ENCODE data around the gene DPY19L2.
"Not testable (repeated sequence)": the region's sequence is repeated elsewhere in the genome, so short reads cannot be mapped to it uniquely, and the experiment has no call there.

Gene DPY19L2

GRCh38 chr12:63656407-63656806, 11.9 kb downstream of the DPY19L2 start:
- not testable (repeated sequence) for DNase-seq

DNA sequence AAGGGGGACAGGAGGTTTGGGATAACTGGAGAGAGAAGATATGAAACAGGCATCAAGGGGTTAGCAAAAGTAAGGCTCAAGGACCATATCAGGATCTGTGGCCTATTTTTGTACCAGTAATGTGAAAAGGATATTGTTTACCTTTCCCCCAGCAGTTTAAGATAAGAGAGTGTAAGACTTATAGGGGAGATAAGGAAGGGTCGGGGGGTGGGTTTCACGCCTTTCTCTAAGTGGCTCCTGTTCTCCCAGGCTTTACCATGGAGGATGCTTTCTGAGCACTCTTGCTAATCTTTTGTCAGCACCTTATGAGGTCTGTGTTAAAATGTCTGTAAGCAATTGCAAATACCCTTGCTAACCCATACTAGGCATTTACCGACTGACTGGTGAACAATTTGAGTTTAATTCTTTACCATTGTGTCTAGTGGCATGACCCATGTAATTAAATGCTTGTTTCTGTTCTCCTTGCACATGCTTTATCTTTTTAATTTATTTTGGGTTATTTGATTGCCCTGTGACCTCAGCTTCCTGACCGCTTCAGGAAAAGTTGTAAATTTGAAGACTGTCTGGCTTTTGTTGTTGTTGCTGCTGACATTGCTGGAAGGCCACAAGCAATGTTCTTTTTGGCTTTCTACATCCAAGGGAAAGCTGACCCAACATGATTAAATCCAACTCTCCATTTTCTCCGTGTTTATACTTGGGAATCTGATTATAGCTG, 12.6 kb downstream of the DPY19L2 start:
- not testable (repeated sequence) for DNase-seq

- DNase-seq = not testable (repeated sequence)
Measured at GRCh38 chr12:63654481-63654880, 13.8 kb downstream of the DPY19L2 start.

DNA sequence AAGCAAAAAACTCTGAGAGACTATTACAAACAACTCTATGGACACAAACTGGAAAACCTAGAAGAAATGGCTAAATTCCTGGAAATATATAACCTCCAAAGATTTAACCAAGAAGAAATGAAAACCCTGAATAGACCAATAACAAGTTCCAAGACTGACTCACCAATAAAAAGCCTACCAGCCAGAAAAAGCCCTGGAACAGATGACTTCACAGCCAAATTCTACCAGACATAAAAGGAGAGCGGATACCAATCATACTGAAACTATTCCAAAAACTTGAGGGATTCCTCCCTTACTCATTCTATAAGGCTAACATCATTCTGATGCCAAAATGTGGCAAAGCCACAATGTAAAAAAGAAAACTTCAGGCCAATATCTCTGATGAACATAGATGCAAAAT, 18.8 kb downstream of the DPY19L2 start:
- DNase-seq = not testable (repeated sequence)

GRCh38 chr12:63643381-63644140, 24.7 kb downstream of the DPY19L2 start:
- DNase-seq = not testable (repeated sequence)

DNA sequence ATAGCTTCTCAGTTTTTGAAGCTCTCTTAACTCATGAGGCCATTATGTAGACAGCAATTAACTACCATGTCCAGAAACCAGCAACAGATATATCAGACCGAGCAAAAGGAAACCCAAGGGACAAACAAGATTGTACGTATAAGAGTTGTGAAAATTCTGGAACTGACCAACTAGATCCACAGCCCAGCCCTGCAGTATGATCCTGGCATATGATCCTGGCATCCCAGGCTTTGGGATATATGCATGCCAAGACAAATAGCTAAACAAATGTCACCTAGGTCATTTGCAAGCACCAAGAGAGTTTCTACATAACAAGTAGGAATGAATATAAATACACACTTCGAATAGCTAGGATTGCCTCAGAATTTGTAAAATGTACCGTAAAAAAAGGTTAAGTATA, 44.0 kb downstream of the DPY19L2 start:
- DNase-seq = not testable (repeated sequence)

- DNase-seq = not testable (repeated sequence)
Measured at GRCh38 chr12:63615544-63615943, 52.7 kb downstream of the DPY19L2 start.

DNA sequence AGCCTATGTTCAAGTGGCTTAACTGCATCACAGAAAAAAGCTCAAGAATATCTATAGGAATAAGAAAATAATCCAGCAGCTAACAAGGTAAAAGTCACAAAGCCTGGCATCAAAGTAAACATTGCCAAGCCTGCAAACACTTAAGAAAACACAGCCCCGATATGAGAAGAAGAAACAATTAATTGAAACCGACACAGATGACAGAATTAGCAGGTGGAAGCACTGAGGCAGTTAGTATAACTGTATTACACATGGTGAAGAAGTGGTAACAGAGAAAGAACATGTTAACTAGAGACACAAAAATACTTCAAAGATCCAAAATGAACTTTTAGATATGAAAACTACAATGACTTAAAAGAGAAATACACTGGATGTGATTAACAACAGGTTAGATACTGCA, 57.0 kb downstream of the DPY19L2 start:
- DNase-seq = not testable (repeated sequence)

- not testable (repeated sequence) for DNase-seq
Measured at GRCh38 chr12:63609281-63609680, 59.0 kb downstream of the DPY19L2 start.

GRCh38 chr12:63604985-63605384, 63.3 kb downstream of the DPY19L2 start:
- not testable (repeated sequence) for DNase-seq

GRCh38 chr12:63594828-63595227, 73.5 kb downstream of the DPY19L2 start:
- not testable (repeated sequence) for DNase-seq

- DNase-seq = not testable (repeated sequence)
Measured at GRCh38 chr12:63584426-63584825, 83.9 kb downstream of the DPY19L2 start.

GRCh38 chr12:63583289-63583688, 85.0 kb downstream of the DPY19L2 start:
- not testable (repeated sequence) for DNase-seq

DNA sequence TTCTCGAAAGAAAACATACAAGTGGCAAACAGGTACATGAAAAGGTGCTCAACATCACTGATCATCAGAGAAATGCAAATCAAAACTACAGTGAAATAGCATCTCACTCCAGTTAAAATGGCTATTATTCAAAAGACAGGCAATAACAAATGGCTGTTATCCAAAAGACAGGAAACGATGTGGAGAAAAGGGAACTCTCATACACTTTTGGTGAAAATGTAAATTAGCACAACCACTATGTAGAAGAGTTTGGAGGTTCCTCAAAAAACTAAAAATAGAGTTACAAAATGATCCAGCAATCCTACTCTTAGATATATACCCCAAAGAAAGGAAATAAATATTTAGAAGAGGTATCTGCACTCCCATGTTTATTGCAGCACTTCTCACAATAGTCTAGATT, 90.7 kb downstream of the DPY19L2 start:
- not testable (repeated sequence) for DNase-seq

DNA sequence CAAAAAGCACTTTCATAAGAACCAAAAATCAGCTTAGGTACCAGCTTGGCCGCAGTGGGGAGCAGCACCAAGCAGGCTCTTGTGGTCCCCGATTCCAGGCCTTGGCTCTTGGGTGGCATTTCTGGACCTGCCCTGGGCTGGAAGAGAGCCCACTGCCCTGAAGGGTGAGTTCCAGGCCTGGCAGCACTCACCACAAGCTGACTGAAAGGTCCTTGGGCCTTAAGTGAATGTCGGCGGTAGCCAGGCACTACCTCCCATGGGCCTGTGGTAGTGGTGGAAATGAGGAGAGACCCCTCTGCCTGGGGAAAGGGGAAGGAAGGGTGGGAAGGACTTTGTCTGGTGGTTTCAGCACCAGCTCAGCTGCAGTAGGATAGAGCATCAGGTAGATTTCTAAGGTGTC, 96.3 kb downstream of the DPY19L2 start:
- not testable (repeated sequence) for DNase-seq

GRCh38 chr12:63558445-63558844, 109.8 kb downstream of the DPY19L2 start:
- DNase-seq = not testable (repeated sequence)

DNA sequence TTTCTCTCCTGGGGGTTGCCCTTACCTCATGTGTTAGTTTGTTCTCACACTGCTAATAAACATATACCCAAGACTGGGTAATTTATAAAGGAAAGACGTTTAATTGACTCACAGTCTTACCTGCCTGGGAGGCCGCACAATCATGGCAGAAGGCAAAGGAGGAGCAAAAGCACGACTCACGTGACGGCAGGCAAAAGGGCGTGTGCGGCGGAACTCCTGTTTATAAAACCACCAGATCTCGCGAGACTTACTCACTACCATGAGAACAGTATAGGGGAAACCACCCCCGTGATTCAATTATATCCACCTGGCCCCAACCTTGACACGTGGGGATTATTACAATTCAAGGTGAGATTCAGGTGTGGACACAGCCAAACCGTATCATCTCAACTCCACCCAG, 116.9 kb downstream of the DPY19L2 start:
- not testable (repeated sequence) for DNase-seq

GRCh38 chr12:63549034-63549433, 119.3 kb downstream of the DPY19L2 start:
- not testable (repeated sequence) for DNase-seq

DNA sequence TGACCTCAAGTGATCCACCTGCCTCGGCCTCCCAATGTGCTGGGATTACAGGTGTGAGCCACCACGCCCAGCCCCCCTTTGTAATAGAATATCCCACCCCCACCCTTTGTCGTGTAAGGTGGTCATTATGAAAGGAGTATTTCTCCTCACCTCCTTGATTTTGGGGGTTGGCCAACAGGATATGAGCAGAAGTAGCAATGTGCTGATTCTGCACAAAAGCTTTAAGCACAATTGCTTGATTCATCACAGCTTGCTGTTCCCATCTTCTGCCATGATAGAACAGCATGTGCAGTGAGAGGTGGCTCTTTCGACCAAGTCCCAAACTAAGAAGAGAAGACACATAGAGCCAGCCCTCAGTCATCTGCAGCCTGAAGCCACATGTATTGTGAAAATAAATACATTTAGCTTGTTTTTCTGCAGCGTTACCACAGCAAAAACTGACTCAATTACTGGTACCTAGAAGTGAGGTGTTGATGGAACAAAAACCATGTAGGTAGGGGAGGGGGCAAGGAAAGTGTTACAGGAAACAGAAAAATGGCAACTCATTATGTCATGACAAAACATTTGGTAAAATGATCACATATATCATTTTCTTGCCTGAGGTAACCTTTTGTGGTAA, 122.9 kb downstream of the DPY19L2 start:
- DNase-seq = not testable (repeated sequence)

DNA sequence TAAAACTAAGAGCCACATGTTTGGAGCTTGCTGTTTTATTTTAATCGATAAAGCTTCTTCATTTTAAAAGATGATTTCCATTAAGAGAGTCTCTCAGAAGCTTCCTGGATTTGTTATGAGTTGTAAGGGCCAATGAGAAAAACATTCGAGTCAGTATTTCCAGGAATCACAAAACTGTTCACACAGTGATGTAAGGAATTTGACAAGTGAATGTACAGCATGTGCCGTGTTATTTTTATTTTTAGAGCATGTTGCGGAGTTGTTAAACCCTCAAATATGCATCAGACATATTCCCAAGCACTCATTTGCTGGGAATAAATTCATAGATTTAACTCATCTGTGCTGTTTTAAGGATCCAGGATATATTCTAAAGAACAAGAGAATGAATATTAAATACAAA, 129.6 kb downstream of the DPY19L2 start:
- DNase-seq = not testable (repeated sequence)

- not testable (repeated sequence) for DNase-seq
Measured at GRCh38 chr12:63537838-63538237, 130.5 kb downstream of the DPY19L2 start.

DNA sequence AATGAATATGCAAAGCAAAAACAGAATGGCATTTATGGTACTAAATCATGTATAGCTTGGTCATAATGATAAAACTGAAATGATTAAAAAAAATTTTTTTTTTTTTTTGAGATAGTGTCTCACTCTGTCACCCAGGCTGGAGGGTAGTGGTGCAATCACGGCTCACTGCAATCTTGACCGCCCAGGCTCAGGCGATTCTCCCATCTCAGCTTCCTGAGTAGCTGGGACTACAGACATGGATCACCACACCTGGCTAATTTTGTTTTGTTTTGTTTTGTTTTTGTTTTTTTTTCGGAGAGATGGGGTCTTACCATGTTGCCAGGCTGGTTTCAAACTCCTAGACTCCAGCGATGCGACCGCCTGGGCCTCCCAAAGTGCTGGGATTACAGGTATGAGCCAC, 138.7 kb downstream of the DPY19L2 start:
- DNase-seq = not testable (repeated sequence)

- no peak for DNase-seq
Measured at GRCh38 chr12:63525831-63526230, 142.5 kb downstream of the DPY19L2 start.

- no peak for DNase-seq
Measured at GRCh38 chr12:63521706-63522105, 146.6 kb downstream of the DPY19L2 start.

Data from activated T-cell treated with anti-CD3 and anti-CD28 coated beads, Interleukin-2, amount 50 U/mL, for 1 hour (primary cell).